Testis (tissue), 2 donors: ENCODE results near the gene MROH9.

Experiments
- POLR2A ChIP-seq: fragments of 450-650 bp; IDR thresholded peaks from one replicate; pipeline ENCODE4 v1.6.1; 2017; ENCODE audit warnings: antibody characterized with exemption, mild to moderate bottlenecking, moderate library complexity
- TF ChIP-seq, protein P1 (sequence below), 3 experiments: fragments of 450-650 bp in 2 of 3; fragments of 200-600 bp in 1 of 3; sonication (generic) in 1 of 3; IDR thresholded peaks; one replicate each; pipeline ENCODE4 v1.5.1; 2016 to 2019; ENCODE audit warnings: antibody characterized with exemption in 3 of 3, mild to moderate bottlenecking in 2 of 3, moderate library complexity in 1 of 3

DNA sequence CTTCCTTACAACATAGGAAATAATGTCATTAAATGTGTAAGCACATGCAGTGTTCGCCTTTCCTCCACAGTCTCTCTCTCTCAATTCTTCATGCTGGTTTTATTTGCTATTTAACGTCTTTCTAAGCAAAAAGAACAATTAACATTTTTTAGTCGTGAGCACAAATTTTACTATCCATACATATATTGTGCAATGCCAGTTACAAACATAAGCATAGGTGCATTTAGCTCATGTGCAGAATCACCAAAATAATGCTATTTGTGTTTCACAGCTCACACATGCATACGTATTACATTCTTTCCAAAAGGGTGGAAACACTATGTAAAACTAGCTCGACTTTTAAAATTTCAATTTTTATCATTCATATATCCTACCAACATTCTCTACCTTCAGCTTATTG is 52.1 kb downstream of the MROH9 start:
- TF ChIP-seq, protein P1, sequence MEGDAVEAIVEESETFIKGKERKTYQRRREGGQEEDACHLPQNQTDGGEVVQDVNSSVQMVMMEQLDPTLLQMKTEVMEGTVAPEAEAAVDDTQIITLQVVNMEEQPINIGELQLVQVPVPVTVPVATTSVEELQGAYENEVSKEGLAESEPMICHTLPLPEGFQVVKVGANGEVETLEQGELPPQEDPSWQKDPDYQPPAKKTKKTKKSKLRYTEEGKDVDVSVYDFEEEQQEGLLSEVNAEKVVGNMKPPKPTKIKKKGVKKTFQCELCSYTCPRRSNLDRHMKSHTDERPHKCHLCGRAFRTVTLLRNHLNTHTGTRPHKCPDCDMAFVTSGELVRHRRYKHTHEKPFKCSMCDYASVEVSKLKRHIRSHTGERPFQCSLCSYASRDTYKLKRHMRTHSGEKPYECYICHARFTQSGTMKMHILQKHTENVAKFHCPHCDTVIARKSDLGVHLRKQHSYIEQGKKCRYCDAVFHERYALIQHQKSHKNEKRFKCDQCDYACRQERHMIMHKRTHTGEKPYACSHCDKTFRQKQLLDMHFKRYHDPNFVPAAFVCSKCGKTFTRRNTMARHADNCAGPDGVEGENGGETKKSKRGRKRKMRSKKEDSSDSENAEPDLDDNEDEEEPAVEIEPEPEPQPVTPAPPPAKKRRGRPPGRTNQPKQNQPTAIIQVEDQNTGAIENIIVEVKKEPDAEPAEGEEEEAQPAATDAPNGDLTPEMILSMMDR (IDR thresholded peaks at IDR 0.05): no peak
- TF ChIP-seq POLR2A: no peak
